Colonic mucosa (tissue), 4 donors: ENCODE data around the gene PPP1R14C. TPM values are rescaled to one million over a fixed set of nuclear protein-coding genes. Genes with fewer than 3 reads are reported as not detected.

Experiments
- DNase-seq: peaks from one replicate; pipeline ENCODE4 v3.0.0-alpha.2; 2020
- H3K27ac ChIP-seq: fragments of 200-600 bp; one replicate; pipeline ENCODE4 v1.8.0; 2021
- H3K27me3 ChIP-seq: fragments of 200-600 bp; one replicate; pipeline ENCODE4 v1.8.0; 2021
- H3K36me3 ChIP-seq: fragments of 200-600 bp; one replicate; pipeline ENCODE4 v1.8.0; 2021
- H3K4me1 ChIP-seq: fragments of 200-600 bp; one replicate; pipeline ENCODE4 v1.8.0; 2021; ENCODE audit warnings: mild to moderate bottlenecking
- H3K4me3 ChIP-seq: fragments of 200-600 bp; one replicate; pipeline ENCODE4 v1.8.0; 2021
- H3K9ac ChIP-seq, 2 donors: one replicate each; pipeline ENCODE4 v1.7.0; 2013; ENCODE audit warnings: control low read depth in 2 of 2, low read depth in 2 of 2, low read length in 2 of 2
- H3K9me3 ChIP-seq: fragments of 200-600 bp; one replicate; pipeline ENCODE4 v1.8.0; 2021
- intact Hi-C: fragments of 100-400 bp; cut with DNase I; formaldehyde crosslinking; loops from one replicate; pipeline ENCODE4 v1.14.1; 2022
- total RNA-seq, 2 donors: library from RNA; stranded (reverse); fragmentation: NEBNext Ultra II Directional in 1 of 2; extraction: Animal tissue kit (Norgen Biotek cat#: 25700) in 1 of 2; gene quantifications; one replicate each; pipeline ENCODE4 v1.2.1, GENCODE V29; 2021
- TF ChIP-seq, protein P1 (sequence below): fragments of 200-600 bp; IDR thresholded peaks from one replicate; pipeline ENCODE4 v1.8.0; 2022; ENCODE audit warnings: antibody characterized with exemption, mild to moderate bottlenecking
- donor health status: healthy.
- donor health status: DM: no; HTN: no; CAD: no.
- donor health status: DM: no; HTN: no; CAD: no.

Gene PPP1R14C
- total RNA-seq, 2 donors from 2014 or later, result 23.7 to 27.3 TPM

DNA sequence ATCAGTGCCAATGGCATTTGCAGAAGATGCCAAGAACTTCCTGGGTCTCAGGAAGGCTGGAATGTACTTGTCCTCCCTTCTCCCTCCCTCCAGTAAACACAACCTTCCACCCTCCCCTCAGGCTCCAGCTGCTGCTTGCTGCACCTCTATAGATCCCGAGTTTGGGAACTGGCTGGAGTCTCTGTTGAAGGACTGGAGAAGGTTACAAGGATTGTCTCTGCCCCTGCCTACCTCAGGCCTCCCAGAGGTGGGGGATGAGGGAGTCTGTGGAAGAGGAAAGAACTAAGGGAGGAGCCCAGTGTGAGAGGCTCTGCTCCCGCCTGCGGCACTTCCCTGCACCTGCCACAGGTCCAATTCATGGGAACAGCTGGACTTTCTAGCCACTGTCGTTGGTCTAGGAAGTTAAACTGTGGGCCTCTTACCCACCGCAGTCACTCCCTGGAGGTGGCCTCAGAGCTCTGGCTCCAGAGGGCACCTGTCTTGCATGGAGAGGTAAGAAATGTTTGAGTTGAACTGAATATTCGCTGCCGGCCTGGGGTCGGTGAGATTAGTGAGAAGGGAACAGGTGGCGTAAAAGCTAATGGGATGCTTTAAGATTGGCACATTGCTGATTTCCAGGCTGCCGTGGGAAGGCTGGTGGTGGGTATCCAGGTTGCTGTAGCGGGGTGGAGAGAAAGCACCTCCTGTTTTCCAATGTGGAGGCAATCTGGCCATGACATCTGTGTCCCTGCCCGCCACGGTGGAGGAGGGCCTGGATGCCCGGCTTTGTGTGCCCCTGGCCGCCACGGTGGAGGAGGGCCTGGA is 54.3 kb downstream of the PPP1R14C start:
- intact Hi-C loops, result no loop called here
- Histone ChIP-seq H3K27ac (peak overlapping the region; percentile 56), H3K9me3 (no peaks in the 10 kb centered on the region), H3K9ac (peak overlapping the region in 1 of 2 donors; percentile 67), H3K27me3 (no peaks in the 10 kb centered on the region), H3K36me3 (no peaks in the 10 kb centered on the region), H3K4me3 (no peak overlapping the region), H3K4me1 (peaks cover under 1% of the 10 kb centered on the region)
- TF ChIP-seq, protein P1, sequence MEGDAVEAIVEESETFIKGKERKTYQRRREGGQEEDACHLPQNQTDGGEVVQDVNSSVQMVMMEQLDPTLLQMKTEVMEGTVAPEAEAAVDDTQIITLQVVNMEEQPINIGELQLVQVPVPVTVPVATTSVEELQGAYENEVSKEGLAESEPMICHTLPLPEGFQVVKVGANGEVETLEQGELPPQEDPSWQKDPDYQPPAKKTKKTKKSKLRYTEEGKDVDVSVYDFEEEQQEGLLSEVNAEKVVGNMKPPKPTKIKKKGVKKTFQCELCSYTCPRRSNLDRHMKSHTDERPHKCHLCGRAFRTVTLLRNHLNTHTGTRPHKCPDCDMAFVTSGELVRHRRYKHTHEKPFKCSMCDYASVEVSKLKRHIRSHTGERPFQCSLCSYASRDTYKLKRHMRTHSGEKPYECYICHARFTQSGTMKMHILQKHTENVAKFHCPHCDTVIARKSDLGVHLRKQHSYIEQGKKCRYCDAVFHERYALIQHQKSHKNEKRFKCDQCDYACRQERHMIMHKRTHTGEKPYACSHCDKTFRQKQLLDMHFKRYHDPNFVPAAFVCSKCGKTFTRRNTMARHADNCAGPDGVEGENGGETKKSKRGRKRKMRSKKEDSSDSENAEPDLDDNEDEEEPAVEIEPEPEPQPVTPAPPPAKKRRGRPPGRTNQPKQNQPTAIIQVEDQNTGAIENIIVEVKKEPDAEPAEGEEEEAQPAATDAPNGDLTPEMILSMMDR, result no peak
- peak; percentile 55 for DNase-seq

GRCh38 chr6:150198532-150198931 is 55.7 kb downstream of the PPP1R14C start:
- H3K27ac ChIP-seq, result no peak overlapping the region
- DNase-seq, result no peak
- TF ChIP-seq, protein P1, result no peak
- intact Hi-C loops, result no loop called here
- no peaks in the 10 kb centered on the region for H3K9me3 ChIP-seq
- H3K36me3 ChIP-seq, result no peaks in the 10 kb centered on the region
- peaks cover 6% of the 10 kb centered on the region for H3K4me1 ChIP-seq
- H3K4me3 ChIP-seq, result no peak overlapping the region
- H3K9ac ChIP-seq, result no peak overlapping the region
- no peaks in the 10 kb centered on the region for H3K27me3 ChIP-seq

DNA sequence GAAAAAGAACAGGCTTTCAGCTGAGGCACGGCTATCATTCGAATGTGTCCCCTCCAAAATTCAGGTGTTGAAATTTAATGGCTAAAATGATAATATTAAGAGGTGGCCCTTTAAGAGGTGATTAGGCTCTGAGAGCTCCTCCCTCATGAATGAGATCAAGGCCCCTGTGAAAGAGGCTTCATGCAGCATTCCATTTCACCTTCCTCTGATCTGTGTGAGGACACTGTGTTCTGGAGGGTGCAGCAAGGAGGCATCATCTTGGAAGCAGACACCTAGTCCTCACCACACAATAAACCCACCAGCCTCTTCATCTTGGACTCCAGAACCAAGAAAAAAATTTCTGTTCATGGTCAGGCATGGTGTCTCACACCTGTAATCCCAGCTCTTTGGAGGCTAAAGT is 56.4 kb downstream of the PPP1R14C start:
- H3K4me3 ChIP-seq, result no peak overlapping the region
- H3K27ac ChIP-seq, result no peak overlapping the region
- H3K9me3 ChIP-seq, result no peaks in the 10 kb centered on the region
- no peaks in the 10 kb centered on the region for H3K27me3 ChIP-seq
- H3K9ac ChIP-seq, result no peak overlapping the region
- intact Hi-C loops, result no loop called here
- TF ChIP-seq, protein P1, result no peak
- H3K36me3 ChIP-seq, result no peaks in the 10 kb centered on the region
- H3K4me1 ChIP-seq, result peaks cover 6% of the 10 kb centered on the region
- no peak for DNase-seq

- H3K9me3 ChIP-seq, result no peaks in the 10 kb centered on the region
- H3K4me3 ChIP-seq, result no peak overlapping the region
- TF ChIP-seq, protein P1, result no peak
- peak; percentile 65 for DNase-seq
- peaks cover 6% of the 10 kb centered on the region for H3K4me1 ChIP-seq
- intact Hi-C loops, result no loop called here
- no peaks in the 10 kb centered on the region for H3K27me3 ChIP-seq
- peak overlapping the region; percentile 88 for H3K27ac ChIP-seq
- H3K36me3 ChIP-seq, result no peaks in the 10 kb centered on the region
- H3K9ac ChIP-seq, result peak overlapping the region in 1 of 2 donors; percentile 66
Measured at GRCh38 chr6:150200428-150201100, 57.7 kb downstream of the PPP1R14C start.

- TF ChIP-seq, protein P1, result no peak
- Histone ChIP-seq H3K9ac (peak overlapping the region in 1 of 2 donors; percentile 69), H3K4me1 (peaks cover 6% of the 10 kb centered on the region), H3K27ac (peak overlapping the region; percentile 88), H3K27me3 (no peaks in the 10 kb centered on the region), H3K9me3 (no peaks in the 10 kb centered on the region), H3K4me3 (no peak overlapping the region), H3K36me3 (no peaks in the 10 kb centered on the region)
- DNase-seq, result no peak
- intact Hi-C loops, result no loop called here
Measured at GRCh38 chr6:150201285-150201684, 58.4 kb downstream of the PPP1R14C start.
